K562 (cell line): ENCODE measurements around the gene ARL13B. TPM values are rescaled to one million over a fixed set of nuclear protein-coding genes. Genes with fewer than 3 reads are reported as not detected.

Source experiments
- CXXC5 ChIP-seq: fragments of 250-450 bp; sonication (Bioruptor Pico); IDR thresholded peaks from 2 replicates; pipeline ENCODE4 v1.8.0; 2022; ENCODE audit warnings: inconsistent platforms, mild to moderate bottlenecking, moderate library complexity
- GABPA ChIP-seq: fragments of 200-800 bp; sonication (Bioruptor generic); conservative IDR thresholded peaks from 2 replicates; pipeline ENCODE4 v1.6.1; 2016; ENCODE audit warnings: low read depth, missing genetic modification characterization, missing compliant biosample characterization
- HDGF ChIP-seq: fragments of 450-650 bp; IDR thresholded peaks from 2 replicates; pipeline ENCODE4 v1.6.1; 2016
- HNRNPUL1 ChIP-seq: fragments of 200-400 bp; formaldehyde crosslinking; IDR thresholded peaks from 2 replicates; pipeline ENCODE4 v1.6.1; 2017; ENCODE audit warnings: low read length
- NBN ChIP-seq: fragments of 450-650 bp; IDR thresholded peaks from 2 replicates; pipeline ENCODE4 v1.6.1; 2016; ENCODE audit warnings: low read depth, mild to moderate bottlenecking
- NONO ChIP-seq, 2 experiments: fragments of 200-400 bp in 1 of 2; fragments of 450-650 bp in 1 of 2; formaldehyde crosslinking in 1 of 2; IDR thresholded peaks; 2 replicates each; pipeline ENCODE4 v1.6.1; 2017; ENCODE audit warnings: low read depth in 2 of 2, mild to moderate bottlenecking in 2 of 2, moderate library complexity in 2 of 2, low read length in 1 of 2
- SAFB2 ChIP-seq: fragments of 200-400 bp; formaldehyde crosslinking; IDR thresholded peaks from 2 replicates; pipeline ENCODE4 v1.6.1; 2018; ENCODE audit warnings: borderline replicate concordance, low read length, low read depth, moderate library complexity; ENCODE audit not compliant: severe bottlenecking
- SIN3B ChIP-seq: fragments of 450-650 bp; IDR thresholded peaks from 2 replicates; pipeline ENCODE4 v1.6.1; 2017; ENCODE audit warnings: low read depth, mild to moderate bottlenecking, moderate library complexity
- ZC3H8 ChIP-seq: fragments of 450-650 bp; IDR thresholded peaks from 2 replicates; pipeline ENCODE4 v1.6.1; 2017
- ZFP30 ChIP-seq: fragments of 250-450 bp; sonication (Bioruptor Pico); IDR thresholded peaks from 2 replicates; pipeline ENCODE4 v1.8.0; 2022; ENCODE audit warnings: moderate library complexity, mild to moderate bottlenecking, inconsistent platforms, borderline replicate concordance
- ZNF224 ChIP-seq: sonication (generic); formaldehyde crosslinking; IDR thresholded peaks from 2 replicates; pipeline ENCODE4 v1.8.0; 2022; ENCODE audit warnings: mild to moderate bottlenecking, missing genetic modification reagents
- polyA plus RNA-seq, 8 experiments: library from polyadenylated mRNA; depleted of rRNA in 4 of 8; stranded (reverse) in 5 of 8; unstranded in 3 of 8; fragments of >200 nt; fragmentation: Nextera tagmentation in 2 of 8; fragmentation: Illumina TruSeq in 1 of 8; extraction: Ambion mirVana in 2 of 8; extraction: Trizol in 1 of 8; gene quantifications; 2 replicates each; pipeline versions ENCODE4 v1.2.1 to v1.2.3, GENCODE V29; 2011 to 2014; ENCODE audit warnings: inconsistent platforms in 1 of 8, missing spikeins in 1 of 8
- total RNA-seq, 7 experiments: library from RNA; depleted of rRNA in 6 of 7; stranded (reverse); fragments of >200 nt in 6 of 7; fragmentation: Illumina TruSeq in 2 of 7; extraction: Trizol in 2 of 7; gene quantifications; 2 replicates each; pipeline versions ENCODE4 v1.2.1 to v1.2.3, GENCODE V29; 2011 to 2021; ENCODE audit warnings: low replicate concordance in 1 of 7
- TF ChIP-seq, protein P1 (sequence below), 2 experiments: fragments of 450-650 bp; formaldehyde crosslinking in 1 of 2; IDR thresholded peaks; 2 replicates each; pipeline versions ENCODE4 v1.4.0 to v1.6.1; 2014 to 2020; ENCODE audit warnings: mild to moderate bottlenecking in 2 of 2, borderline replicate concordance in 1 of 2, low read depth in 1 of 2
- TF ChIP-seq, protein P2 (sequence below): fragments of 250-450 bp; sonication (Bioruptor Pico); IDR thresholded peaks from 2 replicates; pipeline ENCODE4 v1.4.0; 2020; ENCODE audit warnings: mild to moderate bottlenecking
- TF ChIP-seq, protein P3 (sequence below): fragments of 450-650 bp; formaldehyde crosslinking; IDR thresholded peaks from 2 replicates; pipeline ENCODE4 v1.4.0; 2020; ENCODE audit warnings: mild to moderate bottlenecking, moderate library complexity

Gene ARL13B
- total and polyA plus RNA-seq, 9 of the 15 experiments (the other 6 are each of a cell fraction or from before 2014, with no cell fraction given) = 4.1 to 16.9 (median 12.2) TPM

DNA sequence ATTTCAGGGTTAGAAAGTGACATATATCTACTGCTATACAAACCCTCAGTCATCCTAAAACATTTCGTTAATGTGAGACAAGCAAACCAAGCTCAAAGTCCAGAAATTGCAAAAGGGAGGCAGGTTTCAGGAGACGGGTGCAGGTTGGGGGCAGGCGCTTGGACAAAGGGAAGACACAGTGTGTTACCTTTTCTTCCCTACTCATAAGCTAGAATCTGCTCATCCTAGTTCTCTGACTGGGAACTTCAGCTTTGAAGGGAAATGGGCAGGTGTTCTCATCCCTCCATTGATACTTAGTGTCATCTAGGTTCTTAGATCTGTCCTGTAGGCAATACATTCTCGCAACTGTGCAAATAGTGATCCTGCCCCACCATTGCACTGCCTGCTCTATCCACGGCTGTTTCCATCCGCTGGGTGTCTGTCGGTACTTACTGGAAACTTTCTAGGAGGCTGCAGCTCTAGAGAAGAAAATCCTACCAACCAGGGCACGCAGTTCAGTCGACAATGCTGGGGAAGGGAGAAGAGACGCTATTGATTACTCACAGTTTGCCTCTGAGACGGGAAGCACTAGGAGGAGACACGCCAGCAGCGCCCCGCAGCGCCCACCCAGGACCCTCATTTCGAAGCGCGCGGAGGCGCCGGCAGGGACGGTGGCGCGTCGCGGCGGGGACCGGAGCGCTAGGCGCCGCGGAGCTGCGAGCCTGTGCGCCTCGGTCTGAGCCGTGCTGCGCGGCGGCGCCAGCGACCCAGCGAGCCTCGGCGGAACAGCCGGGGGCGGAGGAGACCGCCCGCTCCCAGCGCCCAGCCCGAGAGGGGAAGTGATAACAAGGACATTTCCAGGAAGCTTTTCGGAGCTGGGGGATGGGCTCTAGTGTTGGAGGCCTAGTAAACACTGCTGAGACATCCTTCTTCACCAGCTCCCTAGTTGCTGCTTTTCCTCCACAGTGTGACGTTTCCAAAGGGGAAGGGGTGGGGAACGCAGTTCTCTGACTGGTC lies 6.5 kb upstream of the ARL13B start, which contains the start of gene PROS1 (continued):
- TF ChIP-seq ZNF224 (CRISPR knock-in tag) (no peak), NONO (IDR thresholded peaks at IDR 0.05; ENCODE audit: low read depth in 2 of 2, low read length in 1 of 2) (peak in 1 of 2 experiments; percentile 59; a peak in 2 of 4 replicates), CXXC5 (CRISPR knock-in tag) (peak; percentile 82), SAFB2 (no peak), HNRNPUL1 (no peak), SIN3B (no peak), NBN (no peak), ZC3H8 (no peak), HDGF (no peak), GABPA (tag) (peak; percentile 56), ZFP30 (CRISPR knock-in tag) (no peak)
- TF ChIP-seq, protein P1, sequence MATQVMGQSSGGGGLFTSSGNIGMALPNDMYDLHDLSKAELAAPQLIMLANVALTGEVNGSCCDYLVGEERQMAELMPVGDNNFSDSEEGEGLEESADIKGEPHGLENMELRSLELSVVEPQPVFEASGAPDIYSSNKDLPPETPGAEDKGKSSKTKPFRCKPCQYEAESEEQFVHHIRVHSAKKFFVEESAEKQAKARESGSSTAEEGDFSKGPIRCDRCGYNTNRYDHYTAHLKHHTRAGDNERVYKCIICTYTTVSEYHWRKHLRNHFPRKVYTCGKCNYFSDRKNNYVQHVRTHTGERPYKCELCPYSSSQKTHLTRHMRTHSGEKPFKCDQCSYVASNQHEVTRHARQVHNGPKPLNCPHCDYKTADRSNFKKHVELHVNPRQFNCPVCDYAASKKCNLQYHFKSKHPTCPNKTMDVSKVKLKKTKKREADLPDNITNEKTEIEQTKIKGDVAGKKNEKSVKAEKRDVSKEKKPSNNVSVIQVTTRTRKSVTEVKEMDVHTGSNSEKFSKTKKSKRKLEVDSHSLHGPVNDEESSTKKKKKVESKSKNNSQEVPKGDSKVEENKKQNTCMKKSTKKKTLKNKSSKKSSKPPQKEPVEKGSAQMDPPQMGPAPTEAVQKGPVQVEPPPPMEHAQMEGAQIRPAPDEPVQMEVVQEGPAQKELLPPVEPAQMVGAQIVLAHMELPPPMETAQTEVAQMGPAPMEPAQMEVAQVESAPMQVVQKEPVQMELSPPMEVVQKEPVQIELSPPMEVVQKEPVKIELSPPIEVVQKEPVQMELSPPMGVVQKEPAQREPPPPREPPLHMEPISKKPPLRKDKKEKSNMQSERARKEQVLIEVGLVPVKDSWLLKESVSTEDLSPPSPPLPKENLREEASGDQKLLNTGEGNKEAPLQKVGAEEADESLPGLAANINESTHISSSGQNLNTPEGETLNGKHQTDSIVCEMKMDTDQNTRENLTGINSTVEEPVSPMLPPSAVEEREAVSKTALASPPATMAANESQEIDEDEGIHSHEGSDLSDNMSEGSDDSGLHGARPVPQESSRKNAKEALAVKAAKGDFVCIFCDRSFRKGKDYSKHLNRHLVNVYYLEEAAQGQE (IDR thresholded peaks at IDR 0.05; ENCODE audit: borderline replicate concordance) = peak; percentile 61
- TF ChIP-seq, protein P1 (CRISPR knock-in tag; IDR thresholded peaks at IDR 0.05; ENCODE audit: low read depth) = no peak
- TF ChIP-seq, protein P2, sequence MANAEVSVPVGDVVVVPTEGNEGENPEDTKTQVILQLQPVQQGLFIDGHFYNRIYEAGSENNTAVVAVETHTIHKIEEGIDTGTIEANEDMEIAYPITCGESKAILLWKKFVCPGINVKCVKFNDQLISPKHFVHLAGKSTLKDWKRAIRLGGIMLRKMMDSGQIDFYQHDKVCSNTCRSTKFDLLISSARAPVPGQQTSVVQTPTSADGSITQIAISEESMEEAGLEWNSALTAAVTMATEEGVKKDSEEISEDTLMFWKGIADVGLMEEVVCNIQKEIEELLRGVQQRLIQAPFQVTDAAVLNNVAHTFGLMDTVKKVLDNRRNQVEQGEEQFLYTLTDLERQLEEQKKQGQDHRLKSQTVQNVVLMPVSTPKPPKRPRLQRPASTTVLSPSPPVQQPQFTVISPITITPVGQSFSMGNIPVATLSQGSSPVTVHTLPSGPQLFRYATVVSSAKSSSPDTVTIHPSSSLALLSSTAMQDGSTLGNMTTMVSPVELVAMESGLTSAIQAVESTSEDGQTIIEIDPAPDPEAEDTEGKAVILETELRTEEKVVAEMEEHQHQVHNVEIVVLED = no peak
- TF ChIP-seq, protein P3, sequence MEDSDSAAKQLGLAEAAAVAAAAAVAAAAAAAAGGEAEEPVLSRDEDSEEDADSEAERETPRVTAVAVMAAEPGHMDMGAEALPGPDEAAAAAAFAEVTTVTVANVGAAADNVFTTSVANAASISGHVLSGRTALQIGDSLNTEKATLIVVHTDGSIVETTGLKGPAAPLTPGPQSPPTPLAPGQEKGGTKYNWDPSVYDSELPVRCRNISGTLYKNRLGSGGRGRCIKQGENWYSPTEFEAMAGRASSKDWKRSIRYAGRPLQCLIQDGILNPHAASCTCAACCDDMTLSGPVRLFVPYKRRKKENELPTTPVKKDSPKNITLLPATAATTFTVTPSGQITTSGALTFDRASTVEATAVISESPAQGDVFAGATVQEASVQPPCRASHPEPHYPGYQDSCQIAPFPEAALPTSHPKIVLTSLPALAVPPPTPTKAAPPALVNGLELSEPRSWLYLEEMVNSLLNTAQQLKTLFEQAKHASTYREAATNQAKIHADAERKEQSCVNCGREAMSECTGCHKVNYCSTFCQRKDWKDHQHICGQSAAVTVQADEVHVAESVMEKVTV (CRISPR knock-in tag) = no peak
